GM13976 (cell line): ENCODE data around the gene KCNE4.

ENCODE experiments used
- DNase-seq: peaks from one replicate; pipeline ENCODE4 v3.0.0; 2012; ENCODE audit warnings: low spot score
- CTCF ChIP-seq: IDR thresholded peaks from 2 replicates; pipeline ENCODE4 v1.5.1; 2012; ENCODE audit warnings: borderline replicate concordance, mild to moderate bottlenecking; ENCODE audit not compliant: insufficient read depth; ENCODE audit errors: extremely low read depth, missing control alignments, control extremely low read depth
- in situ Hi-C: fragments of 300-500 bp; cut with MboI; formaldehyde crosslinking; loops from one replicate; pipeline ENCODE4 v1.12.0; 2022; ENCODE audit warnings: low sequenced_read_pairs, mixed read lengths, inconsistent platforms; ENCODE audit not compliant: unreplicated experiment

Gene KCNE4

GRCh38 chr2:223090039-223090438 is 38.0 kb downstream of the KCNE4 start:
- no peak for TF ChIP-seq CTCF
- DNase-seq = no peak
- in situ Hi-C loops = no loop called here

- TF ChIP-seq CTCF = no peak
- no peak for DNase-seq
- in situ Hi-C loops = no loop called here
Measured at GRCh38 chr2:223090540-223091235, 38.7 kb downstream of the KCNE4 start.

- no peak for DNase-seq
- in situ Hi-C loops = no loop called here
- no peak for TF ChIP-seq CTCF
Measured at GRCh38 chr2:223092667-223093066, 40.7 kb downstream of the KCNE4 start.

- in situ Hi-C loops = no loop called here
- TF ChIP-seq CTCF = no peak
- DNase-seq = no peak
Measured at GRCh38 chr2:223093436-223094241, 41.6 kb downstream of the KCNE4 start.

GRCh38 chr2:223095207-223095606 is 43.2 kb downstream of the KCNE4 start:
- in situ Hi-C loops = no loop called here

More at GRCh38 chr2:223095207-223095606, 43.2 kb downstream of the KCNE4 start:
- no peak for TF ChIP-seq CTCF
- DNase-seq = no peak
